ENCODE data around the gene AMIGO2.

DNA sequence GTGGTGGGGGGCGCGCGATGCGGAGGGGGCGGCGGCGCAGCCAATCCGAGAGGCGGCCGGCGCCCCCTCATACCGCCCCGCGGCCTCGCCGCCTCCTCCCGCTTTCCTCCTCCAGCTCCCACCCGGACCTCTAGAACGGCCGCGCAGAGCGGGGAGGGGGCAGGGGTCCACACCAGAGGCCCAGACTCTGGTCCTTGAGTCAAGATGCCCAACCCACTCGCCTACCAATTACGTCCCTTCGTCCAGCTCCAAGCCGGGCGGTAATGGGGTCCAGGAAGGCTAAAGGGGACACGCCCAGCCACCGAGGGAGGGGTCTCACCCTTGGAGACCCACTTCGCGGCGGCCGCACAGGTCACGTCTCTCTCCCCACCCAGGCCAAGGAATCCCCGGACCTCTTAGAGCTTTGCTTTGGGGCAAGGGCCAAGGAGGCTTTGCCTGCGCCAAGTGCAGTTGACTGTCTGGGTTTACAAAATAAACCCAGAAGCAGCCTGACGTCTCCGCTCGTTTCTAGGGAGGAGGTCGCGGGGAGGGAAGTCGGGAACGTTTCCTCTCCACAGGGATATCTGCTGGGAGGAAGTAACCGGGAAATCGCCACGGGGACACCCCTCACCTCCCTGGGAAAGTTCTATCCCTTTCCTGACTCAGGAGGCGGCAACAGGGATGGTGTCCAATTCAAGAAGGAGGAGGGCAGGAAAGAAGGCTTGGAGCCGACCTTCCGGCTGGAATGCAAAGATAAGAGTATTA is 394 bp upstream of the AMIGO2 start:
- TF ChIP-seq CTCF (conservative IDR thresholded peaks at IDR 0.05; ENCODE audit: low read depth, low read length) (no peak), EZH2 (IDR thresholded peaks at IDR 0.05; ENCODE audit: low read length, unreplicated experiment) (no peak)

All from PC-3 (cell line).